ENCODE data around the gene PPP1R14C.

The PPP1R14C gene

DNA sequence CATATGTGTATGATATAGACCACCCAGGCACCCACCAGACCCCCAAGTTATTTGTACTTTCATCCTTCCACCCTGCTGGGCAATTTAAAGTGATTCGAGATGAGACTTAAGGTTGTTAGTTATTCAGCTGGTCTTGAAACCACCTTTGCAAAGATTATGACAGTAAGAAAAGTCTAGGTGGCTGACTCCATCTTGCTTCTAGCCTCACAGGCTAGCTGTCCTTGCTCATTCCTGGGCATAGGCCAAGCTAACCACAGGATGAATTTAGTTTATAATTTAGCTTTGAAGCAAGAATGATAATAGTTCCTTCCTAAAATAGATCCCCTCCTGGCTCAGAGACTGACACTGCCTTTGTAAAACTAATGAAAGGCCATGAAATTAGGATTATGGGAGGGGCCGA, 154.0 kb downstream of the PPP1R14C start:
- DNase-seq (ENCODE audit: low spot score): no peak

DNA sequence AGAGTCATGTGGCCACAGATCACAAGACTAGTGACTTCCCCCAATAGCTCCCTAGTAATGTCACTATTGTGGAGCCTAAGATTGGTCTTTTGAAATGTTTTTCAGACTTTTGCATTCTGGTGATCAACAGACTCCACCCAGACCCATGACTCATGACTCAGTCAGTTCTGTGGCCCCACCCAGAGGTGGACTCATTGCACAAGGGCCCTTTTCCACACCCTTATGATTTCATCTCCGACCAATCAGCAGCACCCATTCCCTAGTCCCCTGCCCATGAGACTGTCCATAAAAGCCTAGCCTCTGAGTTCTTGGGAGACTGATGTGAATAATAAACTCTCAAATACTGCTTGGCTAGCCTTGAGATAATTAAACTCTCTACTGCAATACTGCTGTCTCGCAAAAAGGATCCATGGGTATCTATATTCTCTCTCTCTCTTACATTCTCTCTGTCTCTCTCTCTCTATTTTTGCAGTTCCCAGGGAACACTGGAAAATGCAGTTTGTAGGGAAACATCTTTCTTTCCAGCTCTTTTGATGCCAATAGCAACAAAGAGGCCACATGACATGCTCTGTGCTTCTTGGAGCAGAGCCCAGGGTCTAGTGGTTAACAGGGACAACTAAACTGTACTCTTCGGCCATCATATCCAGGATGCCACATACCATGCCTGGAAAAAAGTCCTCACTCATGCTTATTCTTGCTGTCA, 154.6 kb downstream of the PPP1R14C start:
- no peak for DNase-seq (ENCODE audit: low spot score)

DNA sequence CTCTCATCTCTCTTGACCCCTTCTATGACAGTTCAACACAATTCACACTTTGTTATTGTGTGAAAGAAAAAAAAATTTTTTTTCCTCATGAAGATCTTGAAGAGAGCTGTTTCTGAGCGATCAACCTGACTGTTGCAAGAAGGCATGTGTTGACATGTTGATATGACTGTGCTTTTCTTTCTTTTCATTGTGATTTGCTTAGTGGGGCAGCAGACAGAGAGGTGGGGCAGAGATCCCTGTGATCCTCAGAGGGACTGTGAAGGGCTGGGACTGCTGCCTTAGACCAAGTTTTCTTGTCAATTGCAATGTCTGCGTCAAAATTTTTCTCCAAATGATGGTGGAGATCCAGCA, 155.2 kb downstream of the PPP1R14C start:
- no peak for DNase-seq (ENCODE audit: low spot score)

DNA sequence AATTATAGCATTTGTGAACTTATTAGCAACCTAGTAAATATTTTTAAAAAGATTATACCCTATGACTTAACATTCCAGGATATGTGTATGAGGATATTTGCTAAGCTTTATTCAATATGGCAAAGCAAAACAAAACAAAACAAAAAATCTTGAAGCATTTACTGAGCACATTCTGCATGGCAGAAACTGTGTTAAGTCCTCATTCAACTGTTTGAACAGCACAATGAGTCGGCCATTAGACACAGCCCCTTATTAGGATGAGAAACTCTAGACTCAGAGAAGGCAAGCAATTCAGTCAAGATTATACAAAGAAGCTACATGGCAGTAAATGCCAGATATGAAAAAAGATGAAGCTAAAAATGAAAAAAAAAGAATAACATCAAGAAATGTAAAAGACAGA, 155.8 kb downstream of the PPP1R14C start:
- no peak for DNase-seq (ENCODE audit: low spot score)
